ENCODE measurements around the gene CLEC4E. TPM values are rescaled to one million over a fixed set of nuclear protein-coding genes. Genes with fewer than 3 reads are reported as not detected.

Gene CLEC4E
- polyA plus RNA-seq, 3 donors: 50.8 to 218 (median 126) TPM

- no peaks in the 10 kb centered on the region for H3K36me3 Mint-ChIP-seq
- DNase-seq: peak in 1 of 3 donors; percentile 58
- peaks cover 1 to 6% (median 3%) of the 10 kb centered on the region in 3 donors for H3K27me3 Mint-ChIP-seq (ENCODE audit: low read depth in 3 of 3)
- WGBS (ENCODE audit: insufficient coverage): no CpG with 5 or more reads among the region's 5 CpGs
- H3K9ac ChIP-seq (ENCODE audit: insufficient read depth, low read length, poor library complexity, severe bottlenecking): no peak overlapping the region
- H3K9me3 ChIP-seq (replicated peaks in 1 of 2; ENCODE audit: control insufficient read depth in 1 of 2, insufficient read depth in 1 of 2, low read length in 2 of 2): no peaks in the 10 kb centered on the region
- no peaks in the 10 kb centered on the region for H4K20me1 ChIP-seq (ENCODE audit: insufficient read depth, low read length)
- peaks cover 0 to 4% (median 0%) of the 10 kb centered on the region in 7 donors for H3K9me3 Mint-ChIP-seq
- peaks cover 4% of the 10 kb centered on the region for H3K4me1 Mint-ChIP-seq
- peaks cover 0 to 6% of the 10 kb centered on the region in 2 donors for H3K4me1 ChIP-seq (ENCODE audit: control insufficient read depth in 1 of 2, insufficient read depth in 2 of 2, low read length in 2 of 2)
- H3K27me3 ChIP-seq (ENCODE audit: control insufficient read depth in 2 of 2, insufficient read depth in 2 of 2, low read length in 2 of 2): no peaks in the 10 kb centered on the region
- H3K4me3 ChIP-seq (replicated peaks in 1 of 3; ENCODE audit: low read depth in 2 of 3, low read length in 3 of 3): no peak overlapping the region
- H3K27ac ChIP-seq (ENCODE audit: low read depth in 1 of 2, low read length in 2 of 2): no peak overlapping the region
- H3K4me2 ChIP-seq (replicated peaks; ENCODE audit: extremely low read depth, low read length, poor library complexity, severe bottlenecking): no peak overlapping the region
- no peak for TF ChIP-seq CTCF (IDR thresholded peaks at IDR 0.05)
- no peaks in the 10 kb centered on the region for H3K79me2 ChIP-seq (ENCODE audit: insufficient read depth, low read length)
- no peaks in the 10 kb centered on the region for H3K36me3 ChIP-seq (replicated peaks in 1 of 2; ENCODE audit: control insufficient read depth in 1 of 2, insufficient read depth in 2 of 2, low read length in 2 of 2)
- H3K27ac Mint-ChIP-seq: peak overlapping the region in 1 of 7 donors; percentile 56
- intact Hi-C loops (cut with micrococcal nuclease): loop anchor here in 1 of 2 donors (5.0 kb wide), 1 partner anchor 58 kb away; the partner anchor contains the start of gene AICDA
- no peak overlapping the region for H2AFZ ChIP-seq (ENCODE audit: insufficient read depth, low read depth, low read length, poor library complexity, severe bottlenecking)
- H3K4me3 Mint-ChIP-seq: no peak overlapping the region
Observed at GRCh38 chr12:8554451-8555195, 13.9 kb upstream of the CLEC4E start.

GRCh38 chr12:8553088-8553627 lies 12.5 kb upstream of the CLEC4E start:
- H2AFZ ChIP-seq (ENCODE audit: insufficient read depth, low read depth, low read length, poor library complexity, severe bottlenecking): no peak overlapping the region
- H3K9me3 ChIP-seq (replicated peaks in 1 of 2; ENCODE audit: control insufficient read depth in 1 of 2, insufficient read depth in 1 of 2, low read length in 2 of 2): no peaks in the 10 kb centered on the region
- H3K9me3 Mint-ChIP-seq: peaks cover 0 to 8% (median 0%) of the 10 kb centered on the region in 7 donors
- no peaks in the 10 kb centered on the region for H3K79me2 ChIP-seq (ENCODE audit: insufficient read depth, low read length)
- peaks cover 7% of the 10 kb centered on the region for H3K4me1 Mint-ChIP-seq
- H3K27me3 ChIP-seq (ENCODE audit: control insufficient read depth in 2 of 2, insufficient read depth in 2 of 2, low read length in 2 of 2): no peaks in the 10 kb centered on the region
- H3K4me1 ChIP-seq (ENCODE audit: control insufficient read depth in 1 of 2, insufficient read depth in 2 of 2, low read length in 2 of 2): peaks cover 0 to 6% of the 10 kb centered on the region in 2 donors
- 88% methylated on average over 3 of the region's 6 CpGs for WGBS (ENCODE audit: insufficient coverage)
- no peaks in the 10 kb centered on the region for H4K20me1 ChIP-seq (ENCODE audit: insufficient read depth, low read length)
- H3K9ac ChIP-seq (ENCODE audit: insufficient read depth, low read length, poor library complexity, severe bottlenecking): no peak overlapping the region
- H3K27ac ChIP-seq (ENCODE audit: low read depth in 1 of 2, low read length in 2 of 2): no peak overlapping the region
- H3K27ac Mint-ChIP-seq: no peak overlapping the region
- no peaks in the 10 kb centered on the region for H3K36me3 Mint-ChIP-seq
- H3K36me3 ChIP-seq (replicated peaks in 1 of 2; ENCODE audit: control insufficient read depth in 1 of 2, insufficient read depth in 2 of 2, low read length in 2 of 2): no peaks in the 10 kb centered on the region
- DNase-seq: no peak
- no peak overlapping the region for H3K4me2 ChIP-seq (replicated peaks; ENCODE audit: extremely low read depth, low read length, poor library complexity, severe bottlenecking)
- H3K27me3 Mint-ChIP-seq (ENCODE audit: low read depth in 3 of 3): peaks cover 0 to 6% (median 3%) of the 10 kb centered on the region in 3 donors
- H3K4me3 Mint-ChIP-seq: no peak overlapping the region
- intact Hi-C loops (cut with micrococcal nuclease): loop anchor here in 1 of 2 donors (5.0 kb wide), 1 partner anchor 59 kb away; the partner anchor contains the start of gene AICDA
- H3K4me3 ChIP-seq (replicated peaks in 1 of 3; ENCODE audit: low read depth in 2 of 3, low read length in 3 of 3): no peak overlapping the region
- TF ChIP-seq CTCF (IDR thresholded peaks at IDR 0.05): no peak

Measured in CD14-positive monocyte (primary cell).